ENCODE data around the gene HAGHL.
A peak's percentile ranks its signal among the peaks of the same experiment; 100 is the strongest.

Gene HAGHL

DNA sequence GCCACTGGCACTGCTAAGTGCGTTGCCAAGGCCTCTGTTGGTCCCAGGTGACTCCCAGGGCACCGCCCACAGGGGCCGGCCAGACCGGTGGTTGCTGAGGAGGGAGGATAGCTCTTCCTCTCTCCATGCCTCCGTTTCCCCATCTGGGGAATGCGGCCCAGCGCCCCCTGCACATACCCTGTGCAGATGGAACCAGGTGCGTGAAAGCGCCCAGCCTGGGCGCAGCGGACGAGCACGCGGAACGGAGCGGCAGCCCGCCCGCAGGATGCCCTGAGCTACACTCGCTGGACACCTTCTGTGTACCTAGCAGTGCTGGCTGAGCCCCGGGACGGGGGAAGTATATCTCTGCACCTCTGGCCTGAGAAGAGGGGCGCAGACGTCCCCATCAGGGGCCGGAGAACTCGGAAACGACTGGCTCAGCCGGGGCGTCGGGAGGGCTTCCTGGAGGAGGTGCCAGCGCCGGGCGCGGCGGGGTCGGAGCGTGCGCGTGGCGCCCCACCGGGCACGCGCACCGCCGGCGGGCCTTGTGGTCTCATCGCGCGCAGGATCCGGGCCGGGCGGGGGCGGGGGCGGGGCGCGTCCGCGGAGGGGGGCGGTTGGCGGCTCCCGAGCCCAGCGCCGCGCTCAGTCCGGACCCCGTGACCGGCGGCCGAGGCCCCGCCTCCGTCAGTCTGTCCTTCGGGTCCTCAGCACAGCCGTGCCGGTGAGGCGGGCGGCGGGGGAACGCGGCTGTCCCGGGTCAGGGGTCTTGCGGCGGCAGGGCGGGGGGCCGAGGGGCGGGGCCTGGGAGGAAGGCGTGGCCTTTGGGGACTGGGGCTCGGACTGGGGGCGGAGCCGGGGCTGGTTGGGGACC, at the start of gene HAGHL, which contains the start of gene CCDC78:
Gene HAGHL (plus strand): TSS at position 669 of the 853 bp plus-strand sequence. CDS start 404 bp downstream, outside the sequence.
Gene CCDC78 (minus strand): TSS at position 6 of the 853 bp plus-strand sequence. CDS start 76 bp downstream, outside the sequence.
- no peak for DNase-seq

- no peak for DNase-seq
Measured at GRCh38 chr16:677316-678190, 49.4 kb upstream of the HAGHL start.

DNA sequence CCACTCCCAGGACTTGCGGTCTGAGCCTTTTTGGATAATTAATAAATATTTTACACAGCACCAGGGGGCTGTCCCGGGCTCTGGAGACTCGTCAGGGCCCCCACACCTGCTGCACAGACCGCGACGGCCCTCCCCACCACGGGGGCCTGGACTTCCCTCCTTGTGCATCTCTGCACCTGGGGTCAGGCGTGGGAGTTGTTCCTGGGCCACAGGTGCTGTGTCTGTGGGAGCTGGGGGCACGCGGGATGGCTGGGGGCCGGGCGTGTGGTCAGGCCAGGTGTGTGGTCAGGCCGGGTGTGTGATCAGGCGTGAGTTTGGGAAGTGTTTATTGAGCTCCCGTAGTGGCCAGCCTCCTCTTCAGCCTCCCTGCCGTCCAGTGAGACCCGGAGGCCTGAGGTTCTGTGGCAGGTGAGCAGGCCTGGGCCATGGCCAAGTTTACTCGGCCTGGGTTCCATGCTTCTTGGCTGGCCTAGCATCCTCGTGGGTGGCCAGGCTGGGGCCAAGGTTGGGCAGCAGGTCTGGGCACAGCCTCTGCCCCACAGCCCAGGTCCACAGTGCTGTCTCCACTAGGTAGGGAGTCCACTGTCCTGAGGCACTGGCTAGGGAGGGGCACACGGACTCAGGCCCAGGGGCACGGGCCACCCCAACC, 48.6 kb upstream of the HAGHL start:
- no peak for DNase-seq

DNA sequence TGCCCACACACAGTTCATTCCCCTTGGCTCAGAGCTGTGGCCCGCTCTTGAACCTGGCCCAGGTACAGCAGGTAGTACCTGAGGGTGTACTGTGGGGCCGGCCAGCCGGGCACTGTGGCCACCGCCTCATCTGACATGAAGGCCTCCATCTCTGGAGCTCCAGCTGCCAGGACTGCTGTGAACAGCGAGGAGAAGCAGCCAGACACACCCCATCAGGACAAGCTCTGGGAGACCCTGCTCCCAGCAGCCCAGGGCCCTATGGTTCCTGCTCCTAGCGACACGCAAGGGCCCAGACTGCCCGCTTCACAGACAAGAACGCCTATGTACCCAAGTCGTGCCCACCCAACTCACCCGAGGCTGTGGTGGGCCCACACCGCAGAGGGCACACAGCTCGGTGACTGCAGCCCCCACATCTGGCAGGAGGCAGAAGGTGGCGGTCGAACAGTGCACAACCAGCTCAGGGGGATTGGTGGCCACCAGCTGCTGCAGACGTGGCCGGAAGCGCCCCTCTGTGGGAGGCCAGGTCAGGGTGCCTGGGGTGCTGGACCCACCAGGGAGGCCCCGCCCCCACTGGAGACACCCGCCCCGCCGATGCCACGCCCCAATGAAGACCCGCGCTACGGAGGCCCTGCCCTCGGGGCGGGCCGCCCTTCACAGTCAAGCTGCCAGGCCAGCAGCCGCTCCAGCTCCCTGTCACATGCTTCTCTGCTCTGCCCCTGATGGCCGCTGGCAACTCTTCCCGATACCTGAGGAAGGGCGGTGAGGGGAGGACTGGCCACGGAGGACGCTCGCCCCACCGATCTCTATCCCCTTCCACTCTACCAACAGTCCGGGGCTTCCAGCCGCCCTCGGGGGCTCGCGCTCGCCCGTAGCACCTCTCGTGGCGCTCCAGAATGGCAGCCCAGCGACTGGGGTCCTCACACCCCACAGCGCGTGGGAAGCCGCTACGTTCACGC, 47.8 kb upstream of the HAGHL start:
- DNase-seq: peak; percentile 17

- DNase-seq: peak; percentile 28
Measured at GRCh38 chr16:679814-680624, 46.9 kb upstream of the HAGHL start, which contains the start of gene STUB1. STUB1 (plus strand) TSS chr16:680410; CDS start chr16:680526, 116 bp downstream.

GRCh38 chr16:680625-680945, 46.3 kb upstream of the HAGHL start:
- DNase-seq: no peak

GRCh38 chr16:680967-681745, 45.8 kb upstream of the HAGHL start:
- DNase-seq: no peak

DNA sequence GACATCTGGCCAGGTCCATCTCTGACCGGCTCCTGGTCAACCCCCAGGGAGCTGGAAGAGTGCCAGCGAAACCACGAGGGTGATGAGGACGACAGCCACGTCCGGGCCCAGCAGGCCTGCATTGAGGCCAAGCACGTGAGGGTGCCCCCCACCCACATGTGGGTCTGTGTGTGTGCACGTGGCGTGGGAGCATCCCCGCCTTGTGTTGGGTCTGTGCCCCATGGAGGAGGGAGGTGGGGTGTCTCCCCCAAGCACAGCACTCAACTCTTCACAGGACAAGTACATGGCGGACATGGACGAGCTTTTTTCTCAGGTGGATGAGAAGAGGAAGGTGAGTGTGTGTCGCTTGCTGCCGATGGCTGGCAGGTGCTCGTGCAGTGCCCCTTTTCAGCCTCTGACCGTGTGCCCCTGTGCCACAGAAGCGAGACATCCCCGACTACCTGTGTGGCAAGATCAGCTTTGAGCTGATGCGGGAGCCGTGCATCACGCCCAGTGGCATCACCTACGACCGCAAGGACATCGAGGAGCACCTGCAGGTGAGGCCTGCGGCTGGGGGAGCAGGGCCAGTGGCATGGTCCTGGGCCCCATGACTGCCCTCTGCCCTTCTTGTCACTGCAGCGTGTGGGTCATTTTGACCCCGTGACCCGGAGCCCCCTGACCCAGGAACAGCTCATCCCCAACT, 45.0 kb upstream of the HAGHL start:
- no peak for DNase-seq

- DNase-seq: no peak
Measured at GRCh38 chr16:682493-683395, 44.2 kb upstream of the HAGHL start.

GRCh38 chr16:683396-684070, 43.4 kb upstream of the HAGHL start:
- DNase-seq: no peak

DNA sequence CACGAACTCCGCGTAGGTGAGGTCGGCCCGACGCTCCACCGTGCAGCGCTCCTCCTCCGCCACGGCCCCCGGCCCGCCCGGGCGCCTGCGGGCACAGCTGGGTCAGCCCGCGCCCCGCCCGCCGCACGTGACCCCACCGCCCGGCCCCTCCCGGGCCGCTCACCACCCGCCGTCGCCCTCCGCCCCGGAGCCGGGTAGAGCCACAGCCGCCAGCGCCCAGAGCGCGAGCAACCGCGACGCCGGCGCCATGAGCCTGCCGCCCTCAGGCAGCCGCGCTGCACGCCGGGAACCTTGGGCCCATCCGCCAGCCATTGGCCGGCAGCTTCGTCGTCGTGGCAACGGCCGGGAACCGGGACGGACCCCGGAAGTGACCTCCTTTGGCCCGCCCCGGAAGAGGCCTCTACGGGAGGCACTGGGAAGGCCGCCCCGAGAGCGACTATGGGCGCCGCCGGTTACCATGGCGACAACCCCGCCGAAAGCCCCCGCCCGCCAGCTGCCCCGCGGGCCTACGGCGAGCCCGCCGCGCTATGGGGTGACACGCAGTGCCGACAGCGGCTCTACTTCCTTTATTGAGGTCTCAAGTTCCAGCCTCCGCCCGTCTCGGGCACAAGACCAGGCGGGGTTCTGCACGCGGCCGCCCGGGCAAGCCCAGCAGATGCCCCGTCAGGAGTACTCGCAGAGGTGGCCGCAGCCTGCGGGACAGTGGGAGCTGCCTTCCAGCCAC, 42.7 kb upstream of the HAGHL start, which contains the start of gene JMJD8:
Gene JMJD8 (minus strand): TSS at position 264 of the 724 bp plus-strand sequence. CDS start 15 bp downstream, at position 249.
- peak; percentile 63 for DNase-seq

DNA sequence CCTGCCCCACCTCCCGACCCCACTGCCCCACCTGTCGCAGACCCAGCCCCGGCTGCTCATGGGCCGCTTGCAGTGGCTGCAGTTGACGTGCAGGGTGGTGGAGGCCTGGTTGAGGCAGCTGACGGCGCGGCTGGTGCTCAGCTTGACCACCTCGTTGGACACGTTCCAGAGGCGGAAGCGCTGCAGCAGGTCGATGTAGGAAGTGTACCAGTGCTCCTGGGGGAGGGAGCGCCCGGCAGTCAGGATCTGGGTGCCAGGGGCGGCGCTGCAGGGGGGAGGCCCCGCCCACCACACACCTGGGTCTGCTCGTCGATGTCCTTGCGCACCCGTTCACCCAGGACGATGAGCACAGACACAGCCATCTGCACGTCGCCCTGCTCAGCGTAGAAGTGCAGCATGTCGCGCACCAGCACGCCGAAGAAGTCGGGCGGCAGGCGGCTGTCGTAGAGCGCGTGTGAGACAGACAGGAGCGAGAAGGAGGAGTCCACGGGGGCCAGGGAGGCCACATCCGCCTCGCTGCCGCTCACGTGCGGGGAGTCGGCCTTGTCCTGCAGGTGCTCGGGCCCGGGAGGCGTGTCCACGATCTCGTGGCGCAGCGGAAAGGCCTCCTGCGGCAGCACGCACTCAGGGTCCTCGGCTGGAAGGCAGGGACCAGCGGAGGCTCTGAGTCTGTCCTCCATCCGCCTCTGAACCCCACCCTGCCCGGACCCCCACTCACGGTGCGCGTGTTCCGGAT, 41.8 kb upstream of the HAGHL start:
- no peak for DNase-seq

GRCh38 chr16:685967-686366, 40.9 kb upstream of the HAGHL start:
- DNase-seq: no peak

DNA sequence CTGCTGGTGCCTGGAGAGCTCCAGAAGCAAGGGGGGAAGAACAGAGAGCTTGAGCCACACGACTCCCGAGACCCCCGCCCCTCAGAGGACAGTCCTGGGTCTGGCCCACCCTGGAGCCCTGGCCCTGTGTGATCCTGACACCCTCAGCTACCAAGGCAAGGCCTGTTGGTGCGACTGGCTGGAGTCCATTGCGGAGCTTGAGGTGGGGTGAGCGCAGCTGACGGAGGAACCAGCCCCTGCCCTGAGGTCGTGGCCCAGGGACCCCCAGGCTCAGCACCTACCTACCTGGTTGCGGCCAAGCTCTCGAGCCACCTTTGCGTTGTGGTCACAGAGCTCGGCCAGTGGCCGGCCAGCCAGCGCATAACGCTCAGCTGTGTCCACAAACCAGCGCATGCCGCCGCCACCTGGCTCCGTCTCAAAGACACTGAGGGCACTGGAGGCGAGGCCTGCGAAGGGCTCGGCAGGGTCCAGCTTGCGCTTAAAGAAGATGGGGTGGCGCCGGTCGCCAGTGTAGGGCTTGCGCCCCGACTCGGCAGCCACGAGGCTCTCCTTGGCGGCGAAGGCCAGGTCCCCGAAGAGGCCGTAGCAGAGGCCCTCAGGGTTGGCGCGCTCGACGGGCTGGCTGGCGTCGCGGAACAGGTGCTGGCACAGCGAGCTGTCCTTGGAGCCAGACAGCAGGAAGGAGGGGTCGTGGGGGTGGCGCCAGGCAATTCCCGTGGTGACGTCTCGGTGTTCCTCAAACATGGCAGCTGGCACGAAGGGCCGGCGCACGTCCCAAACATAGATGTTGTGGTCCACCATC, 40.2 kb upstream of the HAGHL start:
- DNase-seq: no peak

- no peak for DNase-seq
Measured at GRCh38 chr16:687499-687898, 39.4 kb upstream of the HAGHL start.
